Stimulated activated CD4-positive, alpha-beta T cell treated with anti-CD3 and anti-CD28 coated beads, TNF-alpha, amount 100 ng/mL, for 4 hours (primary cell): ENCODE measurements around the gene SYNPO2.
"Not testable (repeated sequence)": the region's sequence is repeated elsewhere in the genome, so short reads cannot be mapped to it uniquely, and the experiment has no call there.

ENCODE experiments used
- DNase-seq, 3 experiments: peaks; one replicate each; pipeline ENCODE4 v3.0.0-alpha.2; 2020; ENCODE audit warnings: low read depth in 3 of 3

SYNPO2 gene

DNA sequence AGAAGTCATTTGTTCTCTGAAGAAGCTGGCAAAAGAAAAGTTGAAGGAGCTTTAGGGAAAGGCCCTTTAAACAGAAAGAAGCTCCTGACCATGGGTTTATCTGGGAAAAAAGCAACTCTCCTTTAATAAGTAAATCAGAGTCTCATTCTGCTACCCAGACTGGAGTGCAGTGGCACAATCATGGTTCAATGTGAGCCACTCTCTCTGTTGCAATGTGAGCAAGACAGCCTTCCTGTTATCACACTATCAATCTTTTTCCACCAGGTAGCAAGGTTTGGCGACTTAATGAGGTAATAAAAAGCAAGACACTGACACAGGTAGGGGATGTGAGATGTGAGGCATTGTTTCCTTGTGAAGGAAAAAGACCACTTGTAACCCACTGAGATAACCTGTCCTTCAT is 111.3 kb downstream of the SYNPO2 start:
- DNase-seq = no peak

GRCh38 chr4:119000400-119000799 is 111.7 kb downstream of the SYNPO2 start:
- no peak for DNase-seq

GRCh38 chr4:119002476-119002875 is 113.8 kb downstream of the SYNPO2 start:
- DNase-seq = no peak

DNA sequence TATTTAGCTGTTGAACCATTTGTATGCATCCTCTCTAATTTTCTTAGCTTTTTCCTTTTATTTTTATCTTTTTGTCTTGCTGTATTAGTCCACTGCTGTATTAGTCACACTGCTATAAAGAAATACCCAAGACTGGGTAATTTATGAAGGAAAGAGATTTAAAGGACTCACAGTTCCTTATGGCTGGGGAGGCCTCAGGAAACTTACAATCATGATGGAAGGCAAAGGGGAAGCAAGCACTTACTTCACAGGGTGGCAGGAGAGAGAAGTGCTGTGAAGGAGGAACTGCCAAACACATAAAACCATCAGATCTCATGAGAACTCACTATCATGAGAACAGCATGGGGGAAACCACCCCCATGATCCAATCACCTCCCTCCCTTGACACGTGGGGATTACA is 114.3 kb downstream of the SYNPO2 start:
- DNase-seq = not testable (repeated sequence)

- no peak for DNase-seq
Observed at GRCh38 chr4:119005928-119006460, 117.3 kb downstream of the SYNPO2 start.

- no peak for DNase-seq
Observed at GRCh38 chr4:119008761-119009160, 120.1 kb downstream of the SYNPO2 start.

DNA sequence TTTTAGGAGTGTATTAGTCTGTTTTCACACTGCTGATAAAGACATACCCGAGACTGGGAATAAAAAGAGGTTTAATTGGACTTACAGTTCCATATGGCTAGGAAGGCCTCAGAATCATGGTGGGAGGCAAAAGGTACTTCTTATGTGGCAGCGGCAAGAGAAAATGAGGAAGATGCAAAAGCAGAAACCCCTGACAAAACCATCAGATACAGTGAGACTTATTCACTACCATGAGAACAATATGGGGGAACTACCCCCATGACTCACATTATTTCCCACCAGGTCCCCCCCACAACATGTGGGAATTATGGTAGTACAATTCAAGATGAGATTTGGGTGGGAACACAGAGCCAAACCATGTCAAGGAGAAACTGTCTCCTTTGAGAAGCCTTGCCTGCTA is 121.6 kb downstream of the SYNPO2 start:
- not testable (repeated sequence) for DNase-seq

GRCh38 chr4:119010909-119011606 is 122.4 kb downstream of the SYNPO2 start:
- DNase-seq = no peak

DNA sequence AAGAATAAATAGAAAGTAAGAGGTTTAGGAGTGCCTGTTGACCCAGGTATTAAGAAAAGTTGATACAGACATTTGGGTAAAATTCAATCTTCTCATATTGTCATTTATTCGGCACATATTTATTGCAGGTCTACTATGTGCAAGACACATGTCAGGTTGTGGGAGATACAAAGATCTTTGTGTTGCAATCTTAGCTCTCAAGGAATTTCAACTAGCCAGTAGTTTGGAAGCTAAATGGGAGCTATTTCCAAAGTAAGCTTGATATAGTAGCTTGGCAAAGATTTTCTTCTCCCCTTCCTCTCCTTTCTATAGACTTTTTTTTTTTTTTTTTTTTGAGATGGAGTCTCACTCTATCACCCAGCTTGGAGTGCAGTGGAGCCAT is 122.9 kb downstream of the SYNPO2 start:
- no peak for DNase-seq

DNA sequence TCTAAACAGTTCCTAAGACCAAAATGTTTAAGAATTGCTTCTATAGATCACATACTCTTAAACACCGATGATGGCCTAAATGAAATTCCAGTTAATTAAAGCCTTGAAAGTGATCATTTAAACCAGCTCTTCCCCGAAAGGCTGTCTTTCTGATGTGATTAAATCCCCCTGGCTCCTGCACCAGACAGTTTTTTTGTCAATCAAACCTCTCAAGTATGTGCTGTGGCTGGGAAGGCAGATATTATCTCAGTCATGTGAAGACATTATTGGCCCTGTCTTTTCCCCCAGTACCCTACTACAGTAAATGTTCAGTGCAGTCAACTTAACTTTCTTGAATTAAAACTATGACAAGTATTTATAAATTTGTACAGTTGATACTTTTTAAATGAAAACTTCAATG is 126.0 kb downstream of the SYNPO2 start:
- DNase-seq = no peak

- DNase-seq = no peak
Observed at GRCh38 chr4:119016636-119017035, 128.0 kb downstream of the SYNPO2 start.

GRCh38 chr4:119017636-119018035 is 129.0 kb downstream of the SYNPO2 start:
- no peak for DNase-seq

GRCh38 chr4:119020158-119020557 is 131.5 kb downstream of the SYNPO2 start:
- no peak for DNase-seq

DNA sequence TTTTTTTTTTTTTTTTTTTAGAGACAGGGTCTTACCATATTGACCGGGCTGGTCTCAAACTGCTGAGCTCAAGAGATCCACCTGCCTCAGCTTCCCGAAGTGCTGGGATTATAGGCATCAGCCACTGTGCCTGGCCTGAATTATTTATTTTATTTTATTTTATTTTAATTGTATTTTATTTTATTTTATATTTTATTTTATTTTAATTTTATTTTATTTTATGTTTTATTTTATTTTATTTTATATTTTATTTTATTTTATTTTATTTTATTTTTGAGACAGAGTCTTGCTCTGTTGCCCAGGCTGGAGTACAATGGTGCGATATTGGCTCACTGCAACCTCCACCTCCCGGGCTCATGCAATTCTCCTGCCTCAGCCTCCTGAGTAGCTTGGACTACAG is 133.9 kb downstream of the SYNPO2 start:
- DNase-seq = not testable (repeated sequence)

DNA sequence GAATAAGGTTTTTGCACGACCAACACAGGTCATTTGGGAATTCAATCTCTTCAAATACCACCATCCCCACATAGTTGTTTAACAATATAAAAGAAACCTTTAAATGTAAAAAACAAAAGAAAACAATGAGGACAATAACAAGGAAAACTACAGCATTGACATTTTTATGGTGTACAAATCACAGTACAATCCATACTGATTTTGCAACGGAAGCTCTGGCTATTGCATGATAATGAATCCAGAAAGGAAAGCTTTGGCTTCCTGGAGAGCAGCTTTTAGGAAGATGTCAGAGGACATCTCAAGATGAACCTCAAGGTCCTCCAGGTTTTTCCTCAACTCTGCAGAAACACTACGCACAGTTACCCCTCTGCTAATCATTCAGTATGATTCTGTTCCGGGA is 135.4 kb downstream of the SYNPO2 start:
- DNase-seq = no peak

GRCh38 chr4:119025420-119025819 is 136.8 kb downstream of the SYNPO2 start:
- DNase-seq = no peak

DNA sequence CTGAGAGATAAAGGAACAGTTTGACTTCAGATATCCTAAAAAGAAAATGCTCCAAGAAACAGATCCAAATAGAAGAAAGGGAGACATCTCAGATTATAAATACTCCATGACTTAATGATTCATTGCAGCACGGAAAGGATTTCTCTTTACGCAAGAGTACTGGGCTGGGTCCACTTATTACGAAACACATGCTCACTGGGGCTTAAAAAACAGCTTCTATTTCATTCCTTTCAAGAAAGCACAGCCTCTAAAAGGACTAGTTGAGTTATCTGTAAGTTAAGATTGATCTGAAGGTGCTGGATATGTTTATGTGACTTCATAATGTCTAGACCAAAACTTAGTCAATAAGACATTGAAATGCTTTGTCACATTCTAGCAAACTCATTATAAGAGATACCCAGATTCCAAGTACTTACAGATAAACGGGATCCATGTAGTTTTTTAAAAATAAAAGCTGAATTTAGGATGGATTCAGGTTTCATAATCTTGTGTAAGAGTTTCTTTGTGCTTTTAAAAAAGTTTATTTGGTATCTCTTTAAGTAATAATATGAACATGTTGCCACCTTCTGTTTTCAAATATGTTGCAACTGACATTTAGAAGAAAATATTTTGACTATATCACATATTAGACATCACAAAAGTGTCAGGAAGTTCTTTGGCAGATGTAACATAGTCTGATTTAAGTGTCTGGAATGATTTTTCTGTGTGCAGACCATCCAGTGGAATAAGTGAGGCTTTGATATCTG is 137.4 kb downstream of the SYNPO2 start:
- DNase-seq = no peak

DNA sequence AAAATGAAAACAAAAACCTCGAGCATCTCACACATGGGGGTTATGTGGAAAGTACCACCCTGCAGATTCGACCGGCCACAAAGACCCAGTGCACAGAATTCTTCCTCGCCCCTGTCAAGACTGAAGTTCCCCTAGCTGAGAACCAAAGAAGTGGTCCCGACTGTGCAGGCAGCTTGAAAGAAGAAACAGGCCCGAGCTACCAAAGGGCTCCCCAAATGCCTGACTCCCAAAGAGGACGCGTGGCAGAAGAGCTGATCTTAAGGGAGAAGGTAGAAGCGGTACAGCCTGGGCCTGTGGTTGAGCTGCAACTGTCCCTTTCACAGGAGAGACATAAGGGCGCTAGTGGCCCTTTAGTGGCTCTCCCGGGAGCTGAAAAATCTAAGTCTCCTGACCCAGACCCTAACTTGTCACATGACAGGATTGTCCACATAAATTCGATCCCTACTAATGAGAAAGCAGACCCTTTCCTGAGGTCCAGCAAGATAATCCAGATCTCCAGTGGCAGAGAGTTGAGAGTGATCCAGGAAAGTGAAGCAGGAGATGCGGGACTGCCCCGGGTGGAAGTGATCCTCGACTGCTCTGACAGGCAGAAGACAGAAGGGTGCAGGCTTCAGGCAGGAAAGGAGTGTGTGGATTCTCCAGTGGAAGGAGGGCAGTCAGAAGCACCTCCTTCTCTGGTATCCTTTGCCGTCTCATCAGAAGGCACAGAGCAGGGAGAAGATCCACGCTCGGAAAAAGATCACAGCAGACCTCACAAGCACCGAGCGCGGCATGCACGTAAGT is 138.2 kb downstream of the SYNPO2 start:
- no peak for DNase-seq

DNA sequence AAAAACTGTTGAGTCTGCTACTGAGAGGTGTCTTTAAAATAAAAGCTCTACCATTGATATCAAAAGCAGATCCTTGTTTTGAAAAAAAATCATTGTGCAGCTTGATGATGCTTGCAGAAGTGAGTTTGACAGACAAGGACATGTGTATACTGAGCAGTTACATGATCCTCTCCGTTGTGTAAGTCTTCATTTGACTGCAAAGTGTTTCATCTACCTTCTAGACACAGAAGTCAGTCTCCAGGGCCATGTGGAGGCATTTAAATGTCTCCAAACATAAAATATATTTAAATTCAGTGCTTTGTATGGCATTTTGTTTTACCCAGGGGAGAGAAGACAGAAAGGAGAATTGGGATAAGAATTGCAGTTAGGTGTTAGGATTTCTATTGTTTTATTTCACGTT is 139.2 kb downstream of the SYNPO2 start:
- DNase-seq = no peak

GRCh38 chr4:119028296-119028695 is 139.6 kb downstream of the SYNPO2 start:
- no peak for DNase-seq

DNA sequence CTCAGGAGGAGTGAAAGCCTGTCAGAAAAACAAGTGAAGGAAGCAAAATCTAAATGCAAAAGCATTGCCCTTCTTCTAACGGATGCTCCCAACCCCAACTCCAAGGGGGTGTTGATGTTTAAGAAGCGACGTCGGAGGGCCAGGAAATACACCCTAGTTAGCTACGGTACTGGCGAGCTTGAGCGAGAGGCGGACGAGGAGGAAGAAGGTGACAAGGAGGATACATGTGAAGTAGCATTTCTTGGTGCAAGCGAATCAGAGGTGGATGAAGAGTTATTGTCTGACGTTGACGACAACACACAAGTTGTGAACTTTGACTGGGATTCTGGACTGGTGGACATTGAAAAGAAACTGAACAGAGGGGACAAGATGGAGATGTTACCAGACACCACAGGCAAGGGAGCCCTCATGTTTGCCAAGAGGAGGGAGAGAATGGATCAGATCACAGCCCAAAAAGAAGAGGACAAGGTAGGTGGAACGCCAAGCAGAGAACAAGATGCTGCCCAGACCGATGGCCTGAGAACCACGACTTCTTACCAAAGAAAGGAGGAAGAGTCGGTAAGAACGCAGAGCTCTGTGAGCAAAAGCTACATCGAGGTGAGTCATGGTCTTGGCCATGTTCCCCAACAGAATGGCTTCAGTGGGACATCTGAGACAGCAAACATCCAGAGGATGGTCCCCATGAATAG is 141.3 kb downstream of the SYNPO2 start:
- DNase-seq = no peak

- DNase-seq = no peak
Observed at GRCh38 chr4:119030536-119030890, 141.9 kb downstream of the SYNPO2 start.
